Parathyroid adenoma (tissue), 2 donors: ENCODE results near the gene AKTIP.

Experiments used
- H2AFZ ChIP-seq: fragments of 300-600 bp; sonication (generic); one replicate; pipeline ENCODE4 v1.7.0; 2017; ENCODE audit warnings: antibody characterized with exemption, mild to moderate bottlenecking
- H3K27ac ChIP-seq: fragments of 300-600 bp; sonication (generic); one replicate; pipeline ENCODE4 v1.7.0; 2017
- H3K27me3 ChIP-seq: fragments of 300-600 bp; sonication (generic); one replicate; pipeline ENCODE4 v1.7.0; 2017; ENCODE audit warnings: low read length; ENCODE audit not compliant: control insufficient read depth, insufficient read depth
- H3K36me3 ChIP-seq: fragments of 300-600 bp; sonication (generic); one replicate; pipeline ENCODE4 v1.7.0; 2017; ENCODE audit warnings: low read length; ENCODE audit not compliant: control insufficient read depth, insufficient read depth
- H3K4me1 ChIP-seq: fragments of 300-600 bp; sonication (generic); one replicate; pipeline ENCODE4 v1.7.0; 2017; ENCODE audit warnings: control low read depth
- H3K4me2 ChIP-seq: fragments of 300-600 bp; sonication (generic); one replicate; pipeline ENCODE4 v1.7.0; 2017; ENCODE audit warnings: low read length
- H3K4me3 ChIP-seq: fragments of 300-600 bp; sonication (generic); one replicate; pipeline ENCODE4 v1.7.0; 2017; ENCODE audit warnings: low read depth, low read length
- H3K79me2 ChIP-seq: fragments of 300-600 bp; sonication (generic); one replicate; pipeline ENCODE4 v1.7.0; 2017; ENCODE audit warnings: control low read depth
- H3K9ac ChIP-seq: fragments of 300-600 bp; sonication (generic); one replicate; pipeline ENCODE4 v1.7.0; 2017; ENCODE audit warnings: mild to moderate bottlenecking
- H3K9me3 ChIP-seq: fragments of 300-600 bp; sonication (generic); one replicate; pipeline ENCODE4 v1.7.0; 2017; ENCODE audit warnings: low read length; ENCODE audit not compliant: control insufficient read depth
- TF ChIP-seq, protein P1 (sequence below): fragments of 300-600 bp; sonication (generic); IDR thresholded peaks from one replicate; pipeline ENCODE4 v1.7.0; 2017; ENCODE audit warnings: antibody characterized with exemption, mild to moderate bottlenecking
- donor health status: primary hyperparathyroidism.

Gene AKTIP

GRCh38 chr16:53498984-53499383, 4.0 kb downstream of the AKTIP start:
- H3K27me3 ChIP-seq, result no peaks in the 10 kb centered on the region
- H3K4me2 ChIP-seq, result no peak overlapping the region
- no peak overlapping the region for H3K27ac ChIP-seq
- H3K9me3 ChIP-seq, result no peaks in the 10 kb centered on the region
- H3K79me2 ChIP-seq, result peaks cover 8% of the 10 kb centered on the region
- no peaks in the 10 kb centered on the region for H3K36me3 ChIP-seq
- H2AFZ ChIP-seq, result no peak overlapping the region
- peaks cover 9% of the 10 kb centered on the region for H3K4me1 ChIP-seq
- no peak overlapping the region for H3K9ac ChIP-seq
- no peak overlapping the region for H3K4me3 ChIP-seq
- TF ChIP-seq, protein P1, sequence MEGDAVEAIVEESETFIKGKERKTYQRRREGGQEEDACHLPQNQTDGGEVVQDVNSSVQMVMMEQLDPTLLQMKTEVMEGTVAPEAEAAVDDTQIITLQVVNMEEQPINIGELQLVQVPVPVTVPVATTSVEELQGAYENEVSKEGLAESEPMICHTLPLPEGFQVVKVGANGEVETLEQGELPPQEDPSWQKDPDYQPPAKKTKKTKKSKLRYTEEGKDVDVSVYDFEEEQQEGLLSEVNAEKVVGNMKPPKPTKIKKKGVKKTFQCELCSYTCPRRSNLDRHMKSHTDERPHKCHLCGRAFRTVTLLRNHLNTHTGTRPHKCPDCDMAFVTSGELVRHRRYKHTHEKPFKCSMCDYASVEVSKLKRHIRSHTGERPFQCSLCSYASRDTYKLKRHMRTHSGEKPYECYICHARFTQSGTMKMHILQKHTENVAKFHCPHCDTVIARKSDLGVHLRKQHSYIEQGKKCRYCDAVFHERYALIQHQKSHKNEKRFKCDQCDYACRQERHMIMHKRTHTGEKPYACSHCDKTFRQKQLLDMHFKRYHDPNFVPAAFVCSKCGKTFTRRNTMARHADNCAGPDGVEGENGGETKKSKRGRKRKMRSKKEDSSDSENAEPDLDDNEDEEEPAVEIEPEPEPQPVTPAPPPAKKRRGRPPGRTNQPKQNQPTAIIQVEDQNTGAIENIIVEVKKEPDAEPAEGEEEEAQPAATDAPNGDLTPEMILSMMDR, result no peak

DNA sequence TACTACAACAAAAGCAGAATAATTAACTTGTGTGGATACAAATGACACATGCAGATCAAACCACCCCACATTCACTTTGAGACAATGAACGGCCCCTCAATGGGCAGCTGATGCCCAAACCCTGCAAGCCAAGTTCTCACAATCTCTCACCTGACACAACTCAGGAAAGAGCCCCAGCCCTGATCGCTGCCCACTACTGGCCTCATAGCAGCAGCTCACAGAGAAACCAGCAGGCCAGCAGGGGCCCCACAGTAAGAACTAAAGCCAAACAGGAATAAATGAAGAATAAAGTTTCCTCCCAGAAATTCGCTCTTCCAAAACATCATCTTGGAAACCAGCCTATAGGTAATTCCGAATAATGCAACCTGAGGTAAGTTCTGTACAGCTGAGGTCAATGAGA, 7.7 kb downstream of the AKTIP start:
- no peaks in the 10 kb centered on the region for H3K27me3 ChIP-seq
- H3K36me3 ChIP-seq, result no peaks in the 10 kb centered on the region
- H3K4me2 ChIP-seq, result no peak overlapping the region
- H3K79me2 ChIP-seq, result peaks cover 2% of the 10 kb centered on the region
- H3K27ac ChIP-seq, result no peak overlapping the region
- TF ChIP-seq, protein P1, result peak; percentile 5
- no peaks in the 10 kb centered on the region for H3K4me1 ChIP-seq
- H3K9me3 ChIP-seq, result no peaks in the 10 kb centered on the region
- no peak overlapping the region for H2AFZ ChIP-seq
- no peak overlapping the region for H3K4me3 ChIP-seq
- no peak overlapping the region for H3K9ac ChIP-seq

- TF ChIP-seq, protein P1, result no peak
- Histone ChIP-seq H3K9ac (no peak overlapping the region), H3K27me3 (no peaks in the 10 kb centered on the region), H3K4me3 (no peak overlapping the region), H2AFZ (no peak overlapping the region), H3K9me3 (no peaks in the 10 kb centered on the region), H3K4me2 (no peak overlapping the region), H3K4me1 (no peaks in the 10 kb centered on the region), H3K36me3 (no peaks in the 10 kb centered on the region), H3K79me2 (no peaks in the 10 kb centered on the region), H3K27ac (no peak overlapping the region)
Measured at GRCh38 chr16:53494636-53495035, 8.4 kb downstream of the AKTIP start.

GRCh38 chr16:53492503-53492902, 10.5 kb downstream of the AKTIP start:
- Histone ChIP-seq H3K9ac (no peak overlapping the region), H3K4me2 (no peak overlapping the region), H3K36me3 (no peaks in the 10 kb centered on the region)

GRCh38 chr16:53489755-53490154, 13.3 kb downstream of the AKTIP start:
- no peaks in the 10 kb centered on the region for H3K79me2 ChIP-seq
- H3K27ac ChIP-seq, result no peak overlapping the region
- H3K36me3 ChIP-seq, result no peaks in the 10 kb centered on the region
- no peak overlapping the region for H3K4me3 ChIP-seq
- no peaks in the 10 kb centered on the region for H3K27me3 ChIP-seq
- TF ChIP-seq, protein P1, result no peak
- no peak overlapping the region for H2AFZ ChIP-seq
- H3K9me3 ChIP-seq, result no peaks in the 10 kb centered on the region
- H3K9ac ChIP-seq, result no peak overlapping the region
- no peak overlapping the region for H3K4me2 ChIP-seq
- H3K4me1 ChIP-seq, result no peaks in the 10 kb centered on the region

More at GRCh38 chr16:53492503-53492902, 10.5 kb downstream of the AKTIP start:
- Histone ChIP-seq H3K9me3 (no peaks in the 10 kb centered on the region), H3K4me1 (no peaks in the 10 kb centered on the region), H3K79me2 (no peaks in the 10 kb centered on the region), H3K27me3 (no peaks in the 10 kb centered on the region), H2AFZ (no peak overlapping the region), H3K27ac (no peak overlapping the region), H3K4me3 (no peak overlapping the region)
- TF ChIP-seq, protein P1, result no peak
